GM19351 (cell line): Measurements from ENCODE around the gene CREBBP.
A peak's percentile ranks its signal among the peaks of the same experiment; 100 is the strongest.

Experiments
- ATAC-seq: cut with Tn5 transposase; IDR thresholded peaks from one replicate; pipeline ENCODE4 v1.9.1; 2021; ENCODE audit warnings: mild to moderate bottlenecking, moderate library complexity; ENCODE audit not compliant: unreplicated experiment

CREBBP gene

DNA sequence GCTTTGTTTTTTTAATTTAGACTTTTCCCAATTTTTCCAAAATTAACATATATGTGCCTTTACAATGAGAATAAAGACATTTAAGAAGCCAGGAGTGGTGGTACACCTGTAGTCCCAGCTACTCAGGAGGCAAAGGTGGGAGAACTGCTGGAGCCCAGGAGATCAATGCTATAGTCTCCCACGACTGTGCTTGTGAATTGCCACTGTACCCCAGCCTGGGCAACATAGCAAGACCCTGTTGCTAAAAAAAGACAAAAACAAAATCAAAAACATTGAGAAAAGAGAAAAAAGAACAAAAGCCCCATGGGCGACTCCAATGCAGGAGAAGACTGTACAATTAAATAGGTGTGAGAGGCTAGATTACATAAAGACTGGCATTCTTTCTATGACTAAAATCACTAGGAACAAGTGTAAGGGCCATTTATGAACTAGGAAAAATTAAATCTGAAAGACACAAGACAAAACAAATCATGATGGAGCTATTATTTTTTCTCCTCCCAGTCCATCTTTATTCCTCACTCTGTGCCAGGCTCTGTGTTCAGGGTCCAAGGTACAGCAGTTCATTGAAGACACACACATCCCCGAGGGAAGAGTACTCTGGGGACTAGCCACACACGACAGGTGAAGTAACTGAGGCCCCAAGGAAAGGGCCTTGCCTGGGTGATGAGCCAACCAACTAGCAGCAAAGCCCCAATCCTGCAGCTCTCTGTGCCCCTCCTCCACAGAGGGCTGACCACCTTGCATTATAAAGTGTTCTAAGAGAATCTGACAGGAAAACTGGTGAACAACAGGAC lies 79.8 kb downstream of the CREBBP start:
- ATAC-seq = no peak

DNA sequence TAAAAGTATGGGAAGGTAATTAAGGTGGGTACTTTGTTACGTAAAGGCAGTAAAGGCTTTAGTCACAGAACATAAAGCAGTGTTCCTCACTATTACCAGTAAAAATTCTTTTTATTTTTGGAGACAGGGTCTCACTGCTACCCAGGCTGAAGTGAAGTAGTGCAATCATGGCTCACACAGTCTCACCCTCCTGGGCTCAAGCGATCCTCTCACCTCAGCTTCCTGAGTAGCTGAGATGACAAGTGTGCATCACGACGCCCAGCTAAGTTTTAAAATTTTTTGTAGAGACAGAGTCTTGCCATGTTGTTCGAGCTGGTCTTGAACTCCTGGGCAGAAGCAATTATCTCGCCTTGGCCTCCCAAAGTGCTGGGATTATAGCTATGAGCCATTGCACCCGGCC lies 80.5 kb downstream of the CREBBP start:
- no peak for ATAC-seq

DNA sequence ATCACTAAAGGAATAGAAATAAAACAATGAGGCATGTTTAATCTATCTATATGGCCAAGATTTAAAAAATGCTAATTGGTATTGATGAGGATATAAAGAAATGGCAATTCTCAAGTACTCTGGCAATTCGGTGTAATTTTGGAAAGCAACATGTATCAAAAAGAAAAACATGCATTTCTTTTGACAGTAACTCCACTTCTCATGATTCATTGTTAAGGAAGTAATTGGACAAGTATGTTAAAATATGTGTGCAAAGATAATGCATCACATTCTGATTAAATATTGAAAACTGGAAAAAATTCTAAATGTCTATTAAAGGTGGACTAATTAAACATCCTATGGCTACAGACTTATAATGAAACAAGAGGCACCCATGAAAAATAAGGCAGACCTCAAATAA lies 81.2 kb downstream of the CREBBP start:
- ATAC-seq = no peak

DNA sequence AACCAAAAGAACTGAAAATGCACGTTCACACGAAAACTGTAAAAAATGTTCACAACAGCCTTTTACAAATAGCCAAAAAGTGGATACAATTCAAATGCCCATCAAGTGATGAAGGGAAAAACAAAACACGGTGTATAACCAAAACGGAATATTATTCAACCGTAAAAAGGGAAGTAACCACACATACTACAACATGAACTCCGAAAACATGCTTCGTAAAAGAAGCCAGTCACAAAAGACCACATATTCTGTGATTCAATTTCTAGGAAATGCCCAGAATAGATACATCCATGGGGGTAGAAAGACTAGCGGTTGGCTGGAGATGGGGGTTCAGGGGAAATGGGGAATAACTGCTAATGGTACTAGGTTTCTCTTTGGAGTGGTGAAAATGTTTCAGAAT lies 81.7 kb downstream of the CREBBP start:
- ATAC-seq = no peak

DNA sequence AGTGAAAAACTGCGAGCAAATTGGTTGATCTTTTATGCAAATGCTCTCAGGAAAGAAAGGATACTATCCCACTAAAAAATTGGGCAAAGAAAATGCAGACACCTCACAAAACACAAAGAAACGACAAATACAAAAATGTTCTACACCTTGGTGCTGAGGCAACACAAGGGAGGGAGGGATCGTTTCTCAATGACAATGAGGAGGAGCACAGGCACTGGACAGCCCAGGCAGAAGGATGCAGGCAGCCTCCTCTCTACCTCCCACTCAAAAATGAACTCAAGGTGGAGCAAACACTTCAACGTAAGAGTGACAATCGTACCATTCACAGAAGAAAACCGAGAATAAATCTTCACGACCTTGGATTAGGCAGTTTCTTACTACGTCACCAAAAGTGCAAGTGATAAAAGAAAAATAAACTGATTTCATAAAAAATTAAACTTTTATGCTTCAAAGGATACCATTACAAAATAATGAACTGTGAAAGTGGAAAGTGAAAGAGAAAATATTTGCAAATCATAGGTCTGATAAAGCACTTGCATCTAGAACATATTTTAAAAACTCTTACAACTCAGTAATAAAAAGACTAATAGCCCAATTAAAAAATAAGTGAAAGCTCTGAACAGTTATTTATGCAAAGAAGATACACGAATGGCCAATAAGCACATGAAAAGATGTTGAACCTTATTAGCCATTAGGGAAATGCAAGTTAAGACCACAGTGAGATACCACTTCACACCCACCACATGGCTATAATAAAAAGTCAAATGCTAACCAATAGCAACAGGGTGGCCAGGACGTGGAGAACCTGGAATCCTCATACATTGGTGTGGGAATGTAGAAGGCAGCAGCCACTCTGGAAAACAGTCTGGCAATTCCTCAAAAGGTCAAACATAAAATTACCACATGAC lies 82.4 kb downstream of the CREBBP start:
- ATAC-seq = no peak

DNA sequence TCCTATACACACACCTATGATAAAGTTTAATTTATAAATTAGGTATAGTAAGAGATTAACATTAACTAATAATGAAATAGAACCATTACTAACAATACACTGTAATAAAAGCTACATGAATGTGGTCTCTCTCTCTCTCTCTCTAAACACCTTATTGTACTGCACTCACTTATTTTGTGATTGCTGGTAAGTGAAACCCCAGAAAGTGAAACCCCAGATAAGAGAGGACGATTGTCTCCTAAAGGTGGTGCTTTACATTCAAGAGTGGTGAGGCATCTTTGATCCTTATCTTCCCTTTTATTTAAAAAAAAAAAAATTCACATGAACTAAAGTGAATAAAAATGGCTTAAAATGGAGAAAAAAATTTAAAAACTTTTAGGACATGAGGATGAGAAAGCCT lies 83.0 kb downstream of the CREBBP start:
- ATAC-seq = no peak

DNA sequence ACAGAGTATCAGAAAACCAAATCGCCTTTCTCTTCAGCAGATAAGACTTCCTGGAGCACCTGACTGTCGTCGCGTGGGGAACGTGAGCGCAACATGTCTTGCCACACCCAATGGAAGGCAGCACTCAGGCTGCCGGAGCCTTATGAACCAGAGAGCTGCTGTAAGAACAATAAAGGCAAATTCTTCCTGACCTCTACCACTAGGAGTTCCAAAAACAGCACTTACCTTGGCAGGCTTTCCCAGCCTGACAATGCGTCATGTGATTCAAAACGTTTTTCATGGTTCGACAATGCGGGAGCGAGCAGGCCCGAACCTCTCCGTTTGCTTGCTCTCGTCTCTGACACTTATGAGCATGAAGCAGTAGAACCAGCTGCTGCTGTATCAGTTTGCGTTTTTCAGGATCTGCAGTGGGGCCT lies 87.3 kb downstream of the CREBBP start:
- no peak for ATAC-seq

DNA sequence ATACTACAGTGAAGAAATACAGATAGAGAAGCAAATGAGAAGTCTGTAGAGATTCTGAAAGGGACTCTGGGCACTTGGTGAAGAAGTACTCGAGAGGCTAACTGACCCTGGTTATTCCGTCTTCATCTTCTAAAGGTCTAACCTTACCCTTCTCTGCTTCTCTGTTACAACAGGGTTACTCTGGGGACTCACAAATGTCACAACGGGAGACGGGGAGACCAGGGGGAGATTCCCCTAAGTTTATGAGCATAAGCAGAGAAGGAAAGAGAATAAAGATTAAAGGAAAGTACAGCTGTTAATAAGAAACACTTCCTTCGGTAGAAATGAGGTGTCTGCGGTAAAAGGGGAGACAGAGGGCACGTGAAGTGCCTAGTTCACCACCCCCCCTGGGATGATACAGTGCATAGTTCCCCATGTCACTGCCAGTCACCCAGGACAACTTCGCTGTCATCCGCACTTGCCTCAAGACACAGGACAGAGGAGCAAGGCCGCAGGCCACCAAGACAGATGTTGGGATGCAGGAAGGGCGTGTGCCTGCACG lies 88.0 kb downstream of the CREBBP start:
- no peak for ATAC-seq

DNA sequence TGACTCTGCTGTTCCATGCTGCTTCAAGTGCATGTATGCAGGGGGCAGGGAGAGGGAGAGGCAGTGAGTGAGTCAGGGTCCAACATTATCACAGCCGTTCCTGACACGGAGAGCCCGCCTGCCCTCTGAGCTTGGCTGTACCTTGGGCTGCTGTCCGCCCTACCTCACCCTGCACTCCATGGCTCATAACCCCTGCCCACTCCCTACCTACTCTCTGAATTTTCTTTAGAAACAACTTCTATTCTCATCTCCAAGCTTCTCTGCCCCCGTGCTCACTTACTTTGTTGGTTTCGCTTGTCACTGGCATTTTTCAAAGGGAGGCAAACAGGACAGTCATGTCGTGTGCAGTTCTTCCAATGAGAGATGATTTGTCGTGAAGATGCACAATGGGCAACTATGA lies 88.8 kb downstream of the CREBBP start:
- no peak for ATAC-seq

DNA sequence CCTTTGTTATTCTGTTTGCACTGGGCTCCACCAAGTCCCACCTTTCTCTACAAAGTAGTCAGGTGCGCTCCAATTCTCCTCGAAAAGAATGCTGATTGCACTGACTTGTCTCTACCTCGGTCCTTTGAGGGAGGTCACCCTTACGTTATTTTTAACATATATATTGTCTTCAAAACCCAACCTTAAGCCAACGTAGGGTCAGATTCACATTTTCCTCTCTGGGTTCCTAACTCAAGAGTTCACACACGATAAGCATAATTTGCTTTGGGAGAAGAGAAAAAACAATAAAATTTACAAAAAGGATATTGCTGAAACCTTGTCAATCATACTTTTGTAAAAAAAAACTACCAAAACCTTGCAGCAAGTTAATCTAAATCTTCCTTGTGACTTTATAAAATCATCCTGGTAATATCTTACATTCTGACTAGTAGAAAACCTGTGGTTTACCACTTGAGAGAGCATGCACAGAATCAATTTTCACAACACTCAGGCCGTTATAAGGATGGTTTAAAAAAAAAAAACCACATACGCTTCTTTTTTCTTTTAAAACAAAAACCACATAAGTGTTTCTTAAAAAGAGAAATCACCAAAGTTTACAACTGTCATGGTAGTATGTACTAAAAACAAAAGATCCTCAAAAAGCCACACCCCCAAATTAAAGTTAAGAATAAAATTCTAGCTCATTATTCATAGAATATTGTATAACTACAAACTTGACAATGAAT lies 91.0 kb downstream of the CREBBP start:
- no peak for ATAC-seq

DNA sequence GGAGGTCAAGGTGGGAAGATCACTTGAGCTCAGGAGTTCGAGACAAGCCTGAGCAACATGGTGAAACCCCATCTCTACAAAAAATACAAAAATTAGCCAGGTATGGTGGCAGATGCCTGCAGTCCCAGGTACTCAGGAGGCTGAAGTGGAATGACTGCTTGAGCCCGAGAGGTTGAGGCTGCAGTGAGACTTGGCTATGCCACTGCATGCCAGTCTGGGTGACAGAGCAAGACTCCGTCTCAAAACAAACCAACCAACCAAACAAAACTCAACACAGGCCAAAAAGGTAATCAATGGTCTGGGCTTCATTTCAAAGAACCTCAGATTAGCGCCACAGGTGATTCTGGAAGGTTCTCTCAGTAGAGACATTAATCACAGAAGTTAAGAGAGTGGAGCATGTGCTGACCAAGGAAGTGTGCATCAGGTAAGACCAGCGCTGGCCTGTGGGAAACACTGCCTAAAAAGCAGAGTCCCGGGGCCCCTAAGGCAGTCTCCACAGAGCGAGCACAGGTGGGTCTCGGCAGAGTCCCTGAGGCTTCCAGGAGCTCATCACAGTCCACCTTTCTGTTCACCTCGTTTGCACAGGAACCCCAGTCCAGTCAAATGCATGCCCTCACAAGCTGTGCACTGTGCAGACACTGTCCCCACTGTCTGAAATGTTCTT lies 91.7 kb downstream of the CREBBP start:
- no peak for ATAC-seq

DNA sequence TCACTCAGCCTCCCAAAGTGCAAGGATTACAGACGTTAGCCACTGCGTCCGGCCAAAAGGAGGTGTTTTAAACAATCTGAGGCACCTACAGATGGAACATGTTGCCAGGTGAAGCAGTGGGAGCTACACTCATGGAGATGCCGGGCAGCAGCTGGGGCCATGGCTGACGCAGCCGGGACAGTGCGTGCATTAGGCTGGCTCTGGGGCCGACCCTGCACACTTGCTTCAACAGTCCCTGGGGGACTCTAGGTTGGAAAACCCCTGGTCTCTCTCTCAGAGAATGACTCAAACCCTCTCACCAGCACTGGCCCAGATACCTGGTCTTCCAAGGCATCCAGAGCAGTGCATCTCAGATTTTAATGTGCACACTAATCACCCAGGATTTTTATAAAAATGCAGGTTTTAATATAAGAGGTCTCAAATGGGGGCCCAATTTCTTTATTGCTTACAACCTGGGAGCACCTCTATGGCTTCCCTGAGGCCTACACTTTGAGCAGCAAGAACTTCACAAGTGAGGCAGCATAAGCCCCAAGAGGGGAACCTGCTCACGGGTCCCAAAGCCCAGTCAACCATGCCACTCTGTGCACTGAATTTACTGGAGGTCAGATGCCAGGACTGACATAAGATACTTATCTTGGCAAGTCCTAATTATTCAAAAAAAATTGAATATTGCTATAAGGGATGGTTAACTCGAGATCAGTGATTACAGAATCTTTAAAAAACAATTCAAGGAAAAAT lies 92.4 kb downstream of the CREBBP start:
- ATAC-seq = peak; percentile 76

DNA sequence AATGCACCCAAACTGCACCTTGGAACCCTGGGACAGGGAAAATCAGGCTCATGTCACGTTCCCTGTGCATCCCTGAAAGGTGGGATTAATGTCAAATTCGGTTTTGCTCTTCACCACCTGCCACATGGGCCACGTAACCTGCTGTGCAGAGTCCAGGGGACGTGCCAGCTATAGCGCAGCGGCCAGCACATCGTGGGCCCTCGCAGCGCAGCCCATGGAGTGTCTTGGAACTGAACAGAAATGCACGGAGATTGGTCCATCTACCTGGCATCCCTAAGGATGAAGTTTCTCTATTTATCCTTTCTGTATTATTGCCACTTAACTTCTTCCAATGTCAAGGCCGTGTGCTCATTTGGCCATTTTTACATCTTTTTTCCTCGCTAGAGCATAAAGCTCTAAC lies 95.1 kb downstream of the CREBBP start:
- no peak for ATAC-seq

DNA sequence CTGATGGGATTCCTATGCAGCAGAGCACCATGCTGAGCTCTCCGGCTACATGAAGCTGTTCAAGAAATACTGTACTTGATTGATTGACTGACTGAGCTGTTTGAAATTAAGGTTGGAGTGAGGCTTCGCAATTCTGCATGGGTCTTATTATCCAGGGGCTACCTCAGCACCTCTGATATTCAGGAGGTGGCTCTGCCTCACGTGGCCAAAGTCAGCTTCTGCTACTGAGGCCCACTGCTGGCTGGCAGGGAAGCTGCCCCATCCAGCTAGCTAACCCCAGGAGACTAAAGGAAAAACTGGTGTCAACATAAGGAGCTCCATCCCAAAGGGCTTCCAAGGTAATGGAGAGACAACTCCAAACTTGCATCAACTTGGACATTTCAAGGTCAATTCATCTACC lies 97.0 kb downstream of the CREBBP start:
- ATAC-seq = no peak

DNA sequence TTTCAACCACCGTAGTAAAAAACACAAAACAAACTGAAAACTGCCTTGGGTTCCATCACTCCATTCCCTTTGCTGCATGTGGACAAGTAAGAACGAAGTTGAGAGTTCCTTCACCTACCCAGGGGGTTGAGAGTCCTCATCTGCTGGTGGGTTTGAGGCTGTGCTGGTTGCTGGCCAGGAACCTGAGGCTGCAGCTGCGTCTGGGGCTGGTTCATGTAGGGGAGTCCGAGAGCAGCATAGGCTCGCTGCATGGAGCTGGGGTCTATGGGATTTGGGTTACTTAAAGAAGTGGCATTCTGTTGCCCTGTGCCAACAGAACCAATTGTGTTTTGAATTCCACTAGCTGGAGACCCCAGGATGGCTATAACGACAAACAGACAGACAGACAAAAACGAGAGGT lies 97.9 kb downstream of the CREBBP start:
- ATAC-seq = no peak

DNA sequence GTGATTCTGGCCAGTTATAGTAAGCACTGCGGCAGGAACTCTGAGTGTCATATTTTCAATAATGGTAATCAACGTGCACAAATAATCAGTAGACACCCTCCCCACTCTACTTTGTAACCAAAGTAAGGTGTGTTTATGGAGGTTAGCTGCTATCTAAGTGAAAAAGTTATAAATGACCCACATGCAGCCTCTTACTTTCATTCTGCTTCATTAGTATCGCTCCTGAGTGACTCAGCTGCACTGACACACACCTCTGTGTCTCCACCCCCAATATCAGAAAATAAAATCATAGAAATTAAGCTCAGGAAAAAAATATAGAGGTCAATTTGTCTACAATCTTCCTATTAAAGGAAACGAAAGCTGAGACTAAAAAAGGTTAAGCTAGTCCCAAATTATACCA lies 99.1 kb downstream of the CREBBP start:
- no peak for ATAC-seq

DNA sequence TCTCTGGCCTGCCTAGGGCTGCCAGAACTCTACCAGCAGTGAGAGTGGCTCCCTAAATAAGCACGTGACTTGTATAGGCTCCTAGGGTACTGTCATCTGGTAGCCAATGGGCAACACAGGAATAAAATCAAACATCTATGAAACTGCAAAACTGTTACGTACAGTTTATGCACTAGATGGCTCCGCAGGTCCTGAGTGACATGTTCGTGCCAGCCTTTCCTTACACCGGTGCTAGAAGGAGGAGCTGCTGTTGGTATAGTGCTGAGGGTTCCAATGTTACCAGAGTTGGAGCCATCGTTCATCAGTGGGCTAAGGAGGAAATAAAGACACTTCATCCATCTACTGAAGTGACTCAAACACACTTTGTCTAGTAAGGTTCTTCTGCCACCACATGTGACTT lies 99.9 kb downstream of the CREBBP start:
- no peak for ATAC-seq

DNA sequence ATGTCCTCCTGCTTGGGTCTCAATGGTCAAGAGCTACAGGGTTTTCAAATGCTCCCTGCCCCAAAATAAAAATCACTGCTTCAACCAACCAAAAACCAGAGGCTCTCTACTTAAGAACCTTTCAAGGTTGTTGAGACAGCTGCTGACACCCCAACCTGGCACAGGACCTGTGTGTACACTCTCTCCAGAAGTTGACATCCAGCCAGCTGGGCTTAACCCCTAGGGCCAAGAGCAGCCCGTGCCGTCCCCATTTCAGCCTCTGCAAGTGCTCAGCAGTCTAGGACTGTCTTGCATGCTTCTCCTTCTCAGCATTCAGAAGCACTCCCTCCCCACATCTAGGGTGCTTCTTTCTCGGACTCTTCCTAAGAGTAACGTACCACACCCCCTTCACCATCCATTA lies 104.2 kb downstream of the CREBBP start:
- no peak for ATAC-seq

DNA sequence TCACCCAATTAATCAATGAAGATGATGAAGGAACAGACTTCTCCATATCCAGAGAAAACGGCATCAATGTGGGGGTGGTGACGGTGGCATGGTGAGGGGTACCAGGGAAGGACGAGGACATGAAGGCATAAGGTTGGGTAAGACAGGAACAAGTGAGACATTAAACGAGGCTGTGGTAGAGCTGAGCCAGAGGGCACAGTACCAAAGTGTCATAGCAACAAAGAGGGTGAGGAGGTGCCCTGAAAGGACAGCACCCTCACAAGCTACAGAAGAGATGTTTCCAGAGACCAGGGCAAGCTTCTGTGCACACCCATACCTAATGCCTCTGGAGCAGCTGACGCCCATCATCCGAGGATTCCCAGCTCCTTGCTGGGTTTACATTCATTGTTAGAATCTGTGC lies 105.7 kb downstream of the CREBBP start:
- ATAC-seq = no peak

DNA sequence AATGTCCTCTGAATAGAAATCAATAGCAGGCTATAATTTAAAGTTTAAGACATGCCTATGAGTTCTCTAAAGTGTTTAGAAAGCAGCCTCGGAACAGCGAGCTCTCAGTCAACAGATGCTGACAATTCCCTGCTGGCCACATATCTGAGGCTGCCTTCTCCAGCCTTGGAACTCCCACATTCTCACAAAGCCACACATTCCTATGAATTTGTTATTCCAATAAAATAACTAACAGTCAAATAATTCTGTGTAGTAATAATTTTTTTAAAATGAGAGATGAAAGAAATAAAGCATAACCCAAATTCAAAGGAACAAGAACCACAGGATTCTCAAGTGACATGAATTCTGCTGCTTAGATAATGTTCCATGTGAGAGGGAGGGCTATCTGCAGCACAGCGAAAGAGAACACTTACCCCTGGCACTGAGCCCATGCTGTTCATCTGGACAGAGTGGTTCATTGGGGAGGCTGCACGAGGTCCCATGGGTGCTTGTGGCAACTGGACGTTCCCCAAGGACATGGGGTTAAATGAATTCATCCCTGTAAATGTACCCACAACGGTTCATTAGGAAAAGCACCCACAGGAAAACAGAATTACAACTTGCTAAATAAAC lies 106.3 kb downstream of the CREBBP start:
- ATAC-seq = no peak
